ENCODE data around the gene TMPRSS15. TPM values are rescaled to one million over a fixed set of nuclear protein-coding genes. Genes with fewer than 3 reads are reported as not detected.

The TMPRSS15 gene
- total RNA-seq, 1 donor from 2014 or later, result 2.6 TPM

- no peak for DNase-seq (ENCODE audit: low spot score)
Observed at GRCh38 chr21:18244671-18245463, 158.7 kb downstream of the TMPRSS15 start, which contains the start of gene CHODL. TSS of gene CHODL (plus strand) at chr21:18244833. CDS start at chr21:18245224, 391 bp downstream.

GRCh38 chr21:18235545-18235944 is 168.0 kb downstream of the TMPRSS15 start:
- no peak for DNase-seq (ENCODE audit: low spot score)

- DNase-seq (ENCODE audit: low spot score), result no peak
Observed at GRCh38 chr21:18228060-18228739, 175.4 kb downstream of the TMPRSS15 start.

DNA sequence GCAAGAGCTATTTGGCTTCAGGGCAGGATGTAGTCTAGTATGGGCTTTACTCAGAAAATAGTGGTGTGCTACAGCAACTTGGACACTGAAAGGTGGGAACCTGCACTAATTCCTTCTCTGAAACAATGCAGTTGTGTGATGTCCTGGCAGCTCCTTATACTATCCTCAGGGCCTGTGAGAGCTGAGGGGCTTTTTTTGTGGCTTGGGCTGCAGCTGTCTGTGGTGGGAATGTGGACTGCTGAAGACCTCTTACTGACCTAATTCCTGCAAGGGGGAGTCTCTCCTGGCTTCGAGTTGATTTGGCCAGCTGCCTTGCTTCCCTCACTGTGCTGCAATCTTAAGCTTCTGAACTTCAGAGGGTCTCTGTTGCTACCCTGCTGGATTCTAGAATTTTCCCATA is 181.2 kb downstream of the TMPRSS15 start:
- DNase-seq (ENCODE audit: low spot score), result no peak

- DNase-seq (ENCODE audit: low spot score), result no peak
Observed at GRCh38 chr21:18220498-18220897, 183.1 kb downstream of the TMPRSS15 start.

Other genes with a start within 250 kb of the TMPRSS15 start
- 4.3 TPM for gene CHODL, start 159.0 kb downstream of the TMPRSS15 start, total RNA-seq (ENCODE audit: insufficient read depth, low replicate concordance)